ENCODE results near the gene LYST. TPM values are rescaled to one million over a fixed set of nuclear protein-coding genes. Genes with fewer than 3 reads are reported as not detected.

LYST gene
- polyA plus RNA-seq, 3 donors: 46.3 to 128 (median 67.9) TPM

DNA sequence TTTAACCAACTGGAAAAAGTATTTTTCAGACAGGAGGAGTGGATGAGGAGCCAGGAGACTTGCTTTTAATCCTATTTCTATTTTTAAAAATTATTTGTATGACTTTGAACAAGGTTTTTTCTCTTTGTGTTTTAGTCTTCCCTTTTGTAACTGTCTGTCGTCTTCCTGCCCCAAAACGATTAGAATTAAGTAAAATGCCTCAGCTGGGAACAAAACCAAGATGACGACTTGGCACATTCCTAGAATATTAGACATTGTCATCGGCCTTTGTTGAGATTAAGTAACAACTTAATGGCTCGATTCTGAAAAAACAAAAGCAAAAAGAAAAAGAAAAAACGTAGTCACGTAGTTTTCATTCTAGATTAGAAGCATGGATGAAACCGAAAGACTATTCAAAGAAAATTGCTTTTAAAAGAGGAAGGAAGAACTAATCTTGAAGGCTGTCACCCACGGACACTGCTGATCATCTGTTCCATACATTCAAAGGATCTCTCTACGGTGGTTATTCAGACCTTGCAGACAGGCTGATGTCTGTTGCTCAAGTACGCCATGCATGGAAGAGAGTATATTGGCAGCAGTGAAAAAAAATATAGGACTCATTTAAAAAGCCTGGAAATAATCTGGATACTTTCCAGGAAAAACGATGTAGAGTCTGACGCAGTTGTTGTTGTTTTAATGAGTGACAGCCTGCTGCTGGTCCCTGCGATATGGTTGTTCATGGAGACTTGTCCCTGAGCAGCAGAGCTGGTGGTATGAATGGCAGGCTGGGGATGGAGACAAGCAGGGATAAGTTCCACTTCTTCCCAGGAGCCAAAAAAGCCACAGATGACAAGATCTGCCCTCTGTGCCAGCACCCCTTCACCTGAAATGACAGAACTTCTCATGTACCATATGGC is 234.0 kb downstream of the LYST start:
- Histone ChIP-seq H3K4me2 (replicated peaks; ENCODE audit: extremely low read depth, low read length, poor library complexity, severe bottlenecking) (peak overlapping the region; percentile 67), H3K4me1 (ENCODE audit: control insufficient read depth in 1 of 2, insufficient read depth in 2 of 2, low read length in 2 of 2) (peaks cover 6% of the 10 kb centered on the region in 2 donors), H3K9me3 (replicated peaks in 1 of 2; ENCODE audit: control insufficient read depth in 1 of 2, insufficient read depth in 1 of 2, low read length in 2 of 2) (no peaks in the 10 kb centered on the region), H2AFZ (ENCODE audit: insufficient read depth, low read depth, low read length, poor library complexity, severe bottlenecking) (peak overlapping the region; percentile 53), H3K27ac (ENCODE audit: low read depth in 1 of 2, low read length in 2 of 2) (no peak overlapping the region), H3K9ac (ENCODE audit: insufficient read depth, low read length, poor library complexity, severe bottlenecking) (peak overlapping the region; percentile 44), H3K4me3 (replicated peaks in 1 of 3; ENCODE audit: low read depth in 2 of 3, low read length in 3 of 3) (peak overlapping the region; percentile 19 to 67 (median 39)), H3K79me2 (ENCODE audit: insufficient read depth, low read length) (no peaks in the 10 kb centered on the region), H3K27me3 (ENCODE audit: control insufficient read depth in 2 of 2, insufficient read depth in 2 of 2, low read length in 2 of 2) (no peaks in the 10 kb centered on the region), H4K20me1 (ENCODE audit: insufficient read depth, low read length) (no peaks in the 10 kb centered on the region), H3K36me3 (replicated peaks in 1 of 2; ENCODE audit: control insufficient read depth in 1 of 2, insufficient read depth in 2 of 2, low read length in 2 of 2) (no peaks in the 10 kb centered on the region)
- 32% methylated on average over 6 of the region's 14 CpGs for WGBS (ENCODE audit: insufficient coverage)
- peaks cover 3 to 8% (median 4%) of the 10 kb centered on the region in 3 donors for H3K27me3 Mint-ChIP-seq (ENCODE audit: low read depth in 3 of 3)
- no peaks in the 10 kb centered on the region for H3K36me3 Mint-ChIP-seq
- H3K4me1 Mint-ChIP-seq: peaks cover 11% of the 10 kb centered on the region
- peak overlapping the region; percentile 73 to 91 for H3K4me3 Mint-ChIP-seq
- intact Hi-C loops (cut with micrococcal nuclease): no loop called here
- peaks cover 0 to 3% (median 0%) of the 10 kb centered on the region in 7 donors for H3K9me3 Mint-ChIP-seq
- H3K27ac Mint-ChIP-seq: peak overlapping the region in 2 of 7 donors; percentile 20 to 58
- TF ChIP-seq, protein P1, sequence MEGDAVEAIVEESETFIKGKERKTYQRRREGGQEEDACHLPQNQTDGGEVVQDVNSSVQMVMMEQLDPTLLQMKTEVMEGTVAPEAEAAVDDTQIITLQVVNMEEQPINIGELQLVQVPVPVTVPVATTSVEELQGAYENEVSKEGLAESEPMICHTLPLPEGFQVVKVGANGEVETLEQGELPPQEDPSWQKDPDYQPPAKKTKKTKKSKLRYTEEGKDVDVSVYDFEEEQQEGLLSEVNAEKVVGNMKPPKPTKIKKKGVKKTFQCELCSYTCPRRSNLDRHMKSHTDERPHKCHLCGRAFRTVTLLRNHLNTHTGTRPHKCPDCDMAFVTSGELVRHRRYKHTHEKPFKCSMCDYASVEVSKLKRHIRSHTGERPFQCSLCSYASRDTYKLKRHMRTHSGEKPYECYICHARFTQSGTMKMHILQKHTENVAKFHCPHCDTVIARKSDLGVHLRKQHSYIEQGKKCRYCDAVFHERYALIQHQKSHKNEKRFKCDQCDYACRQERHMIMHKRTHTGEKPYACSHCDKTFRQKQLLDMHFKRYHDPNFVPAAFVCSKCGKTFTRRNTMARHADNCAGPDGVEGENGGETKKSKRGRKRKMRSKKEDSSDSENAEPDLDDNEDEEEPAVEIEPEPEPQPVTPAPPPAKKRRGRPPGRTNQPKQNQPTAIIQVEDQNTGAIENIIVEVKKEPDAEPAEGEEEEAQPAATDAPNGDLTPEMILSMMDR (IDR thresholded peaks at IDR 0.05): no peak
- DNase-seq: no peak

DNA sequence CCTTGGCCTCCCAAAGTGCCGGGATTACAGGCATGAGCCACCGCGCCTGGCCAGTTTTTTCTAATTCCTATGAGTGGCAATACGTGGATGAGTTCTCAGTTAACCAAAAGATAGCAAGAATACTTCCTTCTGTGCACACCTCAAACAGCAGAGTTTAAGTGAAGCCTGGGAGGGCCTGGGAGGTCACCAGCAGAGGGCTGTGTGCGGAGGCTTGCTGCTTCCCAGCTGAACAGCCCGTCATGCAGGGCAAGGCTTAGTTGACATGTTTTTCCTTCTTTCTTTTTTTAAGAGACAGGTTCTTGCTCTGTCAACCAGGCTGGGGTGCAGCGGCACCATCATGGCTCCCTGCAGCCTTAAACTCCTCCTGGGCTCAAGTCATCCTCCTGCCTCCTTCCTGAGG is 234.9 kb downstream of the LYST start:
- WGBS (ENCODE audit: insufficient coverage): 88% methylated on average over 2 of the region's 7 CpGs
- peaks cover 6% of the 10 kb centered on the region in 2 donors for H3K4me1 ChIP-seq (ENCODE audit: control insufficient read depth in 1 of 2, insufficient read depth in 2 of 2, low read length in 2 of 2)
- intact Hi-C loops (cut with micrococcal nuclease): no loop called here
- no peaks in the 10 kb centered on the region for H3K27me3 ChIP-seq (ENCODE audit: control insufficient read depth in 2 of 2, insufficient read depth in 2 of 2, low read length in 2 of 2)
- H4K20me1 ChIP-seq (ENCODE audit: insufficient read depth, low read length): no peaks in the 10 kb centered on the region
- H3K9ac ChIP-seq (ENCODE audit: insufficient read depth, low read length, poor library complexity, severe bottlenecking): no peak overlapping the region
- H3K4me3 ChIP-seq (replicated peaks in 1 of 3; ENCODE audit: low read depth in 2 of 3, low read length in 3 of 3): no peak overlapping the region
- peaks cover 3 to 10% (median 4%) of the 10 kb centered on the region in 3 donors for H3K27me3 Mint-ChIP-seq (ENCODE audit: low read depth in 3 of 3)
- no peaks in the 10 kb centered on the region for H3K9me3 ChIP-seq (replicated peaks in 1 of 2; ENCODE audit: control insufficient read depth in 1 of 2, insufficient read depth in 1 of 2, low read length in 2 of 2)
- TF ChIP-seq, protein P1 (IDR thresholded peaks at IDR 0.05): no peak
- no peak overlapping the region for H3K27ac ChIP-seq (ENCODE audit: low read depth in 1 of 2, low read length in 2 of 2)
- H3K4me2 ChIP-seq (replicated peaks; ENCODE audit: extremely low read depth, low read length, poor library complexity, severe bottlenecking): no peak overlapping the region
- H3K79me2 ChIP-seq (ENCODE audit: insufficient read depth, low read length): no peaks in the 10 kb centered on the region
- H3K27ac Mint-ChIP-seq: no peak overlapping the region
- peak overlapping the region; percentile 53 for H2AFZ ChIP-seq (ENCODE audit: insufficient read depth, low read depth, low read length, poor library complexity, severe bottlenecking)
- H3K4me3 Mint-ChIP-seq: no peak overlapping the region
- H3K36me3 Mint-ChIP-seq: no peaks in the 10 kb centered on the region
- no peaks in the 10 kb centered on the region for H3K36me3 ChIP-seq (replicated peaks in 1 of 2; ENCODE audit: control insufficient read depth in 1 of 2, insufficient read depth in 2 of 2, low read length in 2 of 2)
- peaks cover 11% of the 10 kb centered on the region for H3K4me1 Mint-ChIP-seq
- H3K9me3 Mint-ChIP-seq: peaks cover 0 to 3% (median 0%) of the 10 kb centered on the region in 7 donors
- DNase-seq: no peak

Data from CD14-positive monocyte (primary cell).